HFF-Myc (cell line): ENCODE results near the gene ATP2B2.
A peak's percentile ranks its signal among the peaks of the same experiment; 100 is the strongest.

Source experiments
- DNase-seq: peaks from one replicate; pipeline ENCODE4 v3.0.0-alpha.2; 2011; ENCODE audit warnings: low read depth; ENCODE audit errors: extremely low read depth
- H3K4me3 ChIP-seq: replicated peaks from 2 replicates; pipeline ENCODE4 v1.5.1; 2011; ENCODE audit warnings: low read depth, mild to moderate bottlenecking, control low read depth, low read length
- CTCF ChIP-seq: IDR thresholded peaks from 2 replicates; pipeline ENCODE4 v1.5.1; 2012; ENCODE audit warnings: mild to moderate bottlenecking, low read depth, low read length, control low read depth; ENCODE audit errors: missing control alignments

The ATP2B2 gene

GRCh38 chr3:10361375-10361774, 144.0 kb downstream of the ATP2B2 start:
- DNase-seq: no peak
- H3K4me3 ChIP-seq: no peak overlapping the region
- no peak for TF ChIP-seq CTCF

GRCh38 chr3:10360478-10360877, 144.9 kb downstream of the ATP2B2 start:
- TF ChIP-seq CTCF: no peak
- H3K4me3 ChIP-seq: no peak overlapping the region
- no peak for DNase-seq

- no peak for TF ChIP-seq CTCF
Measured at GRCh38 chr3:10359761-10360161, 145.6 kb downstream of the ATP2B2 start.

GRCh38 chr3:10358309-10358980, 146.9 kb downstream of the ATP2B2 start:
- no peak for TF ChIP-seq CTCF

More at GRCh38 chr3:10359761-10360161, 145.6 kb downstream of the ATP2B2 start:
- H3K4me3 ChIP-seq: no peak overlapping the region
- DNase-seq: no peak

GRCh38 chr3:10357592-10358308, 147.6 kb downstream of the ATP2B2 start:
- no peak for TF ChIP-seq CTCF

More at GRCh38 chr3:10358309-10358980, 146.9 kb downstream of the ATP2B2 start:
- DNase-seq: no peak
- H3K4me3 ChIP-seq: no peak overlapping the region

GRCh38 chr3:10357095-10357494, 148.3 kb downstream of the ATP2B2 start:
- no peak for DNase-seq
- no peak for TF ChIP-seq CTCF
- no peak overlapping the region for H3K4me3 ChIP-seq

More at GRCh38 chr3:10357592-10358308, 147.6 kb downstream of the ATP2B2 start:
- DNase-seq: peak; percentile 31
- no peak overlapping the region for H3K4me3 ChIP-seq
